AG04450 (cell line): ENCODE results near the gene TMSB15C. TPM values are rescaled to one million over a fixed set of nuclear protein-coding genes. Genes with fewer than 3 reads are reported as not detected.
"Not testable (repeated sequence)": the region's sequence is repeated elsewhere in the genome, so short reads cannot be mapped to it uniquely, and the experiment has no call there.

Experiments
- CTCF ChIA-PET: fragments of 300-600, 350-600 bp; formaldehyde crosslinking; extraction: SDS; loops from one replicate; lab custom pipeline; 2022; ENCODE audit warnings: antibody characterized with exemption, inconsistent platforms; lab: Charles Lee
- POLR2A ChIA-PET: fragments of 350-600 bp; formaldehyde crosslinking; extraction: SDS; loops from one replicate; lab custom pipeline; 2021; ENCODE audit warnings: antibody characterized with exemption, inconsistent platforms; lab: Yijun Ruan, JAX
- DNase-seq: peaks from one replicate; pipeline ENCODE4 v3.0.0-alpha.2; 2011; ENCODE audit warnings: low read depth, low spot score
- H3K27ac ChIP-seq: one replicate; pipeline ENCODE4 v1.5.1; 2012; ENCODE audit warnings: low read depth, low read length, control low read depth
- H3K27me3 ChIP-seq: one replicate; pipeline ENCODE4 v1.6.0; 2012; ENCODE audit warnings: low read length; ENCODE audit not compliant: control insufficient read depth, insufficient read depth
- H3K4me3 ChIP-seq: 2 replicates; pipeline ENCODE4 v1.5.1; 2011; ENCODE audit warnings: mild to moderate bottlenecking, low read depth, low read length, control low read depth
- H3K9me3 ChIP-seq: 2 replicates; pipeline ENCODE4 v1.5.1; 2012; ENCODE audit warnings: low read length; ENCODE audit not compliant: control insufficient read depth, insufficient read depth
- polyA plus RNA-seq: library from polyadenylated mRNA; depleted of rRNA; stranded (reverse); fragments of >200 nt; gene quantifications from 2 replicates; pipeline ENCODE4 v1.2.3, GENCODE V29; 2011
- TF ChIP-seq, protein P1 (sequence below): IDR thresholded peaks from 2 replicates; pipeline ENCODE4 v1.5.1; 2011; ENCODE audit warnings: low read depth, low read length, control low read depth, inconsistent platforms

TMSB15C gene
- polyA plus RNA-seq, 1 experiment: 7.1 TPM

DNA sequence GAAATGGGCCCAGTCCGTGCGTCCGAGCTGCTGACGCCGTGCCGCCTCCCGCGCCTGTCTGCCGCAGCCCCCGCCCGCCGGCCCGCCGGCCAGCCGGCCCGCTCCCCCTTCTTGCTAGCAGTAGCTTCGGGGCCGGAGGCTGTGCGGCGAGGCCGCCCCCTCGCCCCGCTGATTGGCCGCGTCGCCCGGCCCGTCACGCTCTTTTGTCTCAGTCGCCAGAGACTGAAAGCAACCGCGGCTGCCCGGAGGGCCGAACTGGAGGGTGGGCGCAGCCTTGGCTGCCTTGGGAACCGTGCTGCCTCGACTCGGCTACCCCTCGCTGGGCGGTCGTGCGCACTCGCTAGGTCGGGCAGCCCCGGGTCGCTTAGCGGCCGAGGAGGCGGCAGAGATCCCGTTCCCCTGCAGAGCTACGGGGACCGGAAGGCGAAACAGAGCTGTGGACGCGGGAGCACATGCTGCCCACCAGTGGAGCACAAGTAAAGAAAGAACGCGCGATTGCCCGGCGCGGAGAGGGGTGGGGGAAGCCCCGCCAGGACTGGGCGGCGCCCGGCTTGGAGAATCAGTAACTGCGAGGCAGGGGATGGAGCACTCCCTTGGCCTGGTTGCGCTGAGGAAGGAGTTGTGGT is 36.4 kb upstream of the TMSB15C start, which contains the start of gene ZCCHC18:
TSS of gene ZCCHC18 (plus strand) at position 198 of the 626 bp plus-strand sequence. CDS start 1,589 bp downstream, outside the sequence.
- Histone ChIP-seq H3K27me3 (no peaks in the 10 kb centered on the region), H3K27ac (peak within 1 kb of the TSS; percentile 84), H3K9me3 (no peaks in the 10 kb centered on the region), H3K4me3 (peak within 1 kb of the TSS; percentile 71)
- POLR2A ChIA-PET: interaction anchor here (0.7 to 1.2 kb wide), 3 partner anchors 13 to 45 kb away, joined by 3 read pairs; partner anchors contain the start of gene SLC25A53
- CTCF ChIA-PET: interaction anchor here (0.8 to 2.6 kb wide), 8 partner anchors 12 to 268 kb away, joined by 3 to 16 read pairs (median 7); no protein-coding TSS in a partner anchor
- TF ChIP-seq, protein P1, sequence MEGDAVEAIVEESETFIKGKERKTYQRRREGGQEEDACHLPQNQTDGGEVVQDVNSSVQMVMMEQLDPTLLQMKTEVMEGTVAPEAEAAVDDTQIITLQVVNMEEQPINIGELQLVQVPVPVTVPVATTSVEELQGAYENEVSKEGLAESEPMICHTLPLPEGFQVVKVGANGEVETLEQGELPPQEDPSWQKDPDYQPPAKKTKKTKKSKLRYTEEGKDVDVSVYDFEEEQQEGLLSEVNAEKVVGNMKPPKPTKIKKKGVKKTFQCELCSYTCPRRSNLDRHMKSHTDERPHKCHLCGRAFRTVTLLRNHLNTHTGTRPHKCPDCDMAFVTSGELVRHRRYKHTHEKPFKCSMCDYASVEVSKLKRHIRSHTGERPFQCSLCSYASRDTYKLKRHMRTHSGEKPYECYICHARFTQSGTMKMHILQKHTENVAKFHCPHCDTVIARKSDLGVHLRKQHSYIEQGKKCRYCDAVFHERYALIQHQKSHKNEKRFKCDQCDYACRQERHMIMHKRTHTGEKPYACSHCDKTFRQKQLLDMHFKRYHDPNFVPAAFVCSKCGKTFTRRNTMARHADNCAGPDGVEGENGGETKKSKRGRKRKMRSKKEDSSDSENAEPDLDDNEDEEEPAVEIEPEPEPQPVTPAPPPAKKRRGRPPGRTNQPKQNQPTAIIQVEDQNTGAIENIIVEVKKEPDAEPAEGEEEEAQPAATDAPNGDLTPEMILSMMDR: no peak
- no peak for DNase-seq

DNA sequence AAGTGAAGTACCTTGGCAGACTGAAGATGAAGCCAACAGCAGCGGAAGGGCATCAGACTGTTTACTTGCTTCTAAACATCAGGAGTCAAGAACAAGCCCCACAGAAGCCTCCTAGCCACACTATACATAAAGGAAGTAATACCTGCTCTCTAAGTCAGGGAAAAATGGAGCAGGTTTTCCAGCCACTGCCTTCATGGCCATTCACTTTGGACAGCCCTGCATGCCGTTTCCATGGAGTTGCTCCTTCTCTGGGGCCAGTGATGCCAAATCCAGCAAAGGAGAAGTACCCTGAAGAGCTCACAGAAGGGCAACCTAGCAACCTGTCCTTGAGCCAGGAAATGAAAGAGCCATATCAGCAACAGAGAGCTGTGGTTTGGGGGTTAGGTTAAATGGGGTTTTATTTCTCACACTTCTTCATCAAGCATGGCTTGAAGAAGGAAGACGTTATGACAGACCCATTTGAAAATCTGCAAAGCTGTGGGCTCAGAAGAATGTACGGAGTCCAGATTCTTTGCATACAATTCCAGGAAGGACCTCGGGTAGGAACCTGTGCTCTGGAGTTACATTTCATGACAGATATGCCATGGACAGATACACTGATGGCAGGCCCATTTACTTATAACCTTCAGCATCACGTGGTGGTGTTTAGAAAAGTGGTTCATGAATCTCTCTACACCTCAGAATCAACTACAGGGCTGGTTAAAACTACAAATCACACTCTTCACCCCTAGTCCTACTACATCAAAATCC is 34.6 kb upstream of the TMSB15C start:
- H3K27me3 ChIP-seq, H3K4me3 ChIP-seq, POLR2A ChIA-PET, H3K27ac ChIP-seq, H3K9me3 ChIP-seq, DNase-seq: not testable (repeated sequence)
- CTCF ChIA-PET: interaction anchor here (1.5 kb wide), 1 partner anchor 266 kb away, joined by 5 read pairs; no protein-coding TSS in a partner anchor

DNA sequence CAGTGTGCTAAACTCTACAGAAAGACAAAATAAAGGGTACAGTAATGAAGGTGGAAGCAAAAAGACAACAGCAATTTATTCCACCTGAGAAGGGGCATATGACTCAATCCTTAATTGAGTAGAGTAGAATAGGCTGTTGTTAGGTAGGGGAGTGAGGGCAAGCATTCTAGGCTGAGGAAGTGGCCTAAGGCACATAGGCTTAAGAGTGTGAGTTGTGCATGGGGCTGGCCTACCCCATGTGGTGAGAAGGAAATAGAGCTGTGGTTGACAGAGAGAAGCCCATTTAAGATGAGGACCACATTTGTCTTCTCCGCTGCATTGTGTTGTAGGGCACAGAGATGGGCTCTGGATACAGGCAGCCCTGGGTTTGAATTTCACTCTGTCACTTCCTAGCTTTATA is 32.9 kb upstream of the TMSB15C start:
- no peak overlapping the region for H3K27ac ChIP-seq
- no peak overlapping the region for H3K4me3 ChIP-seq
- ChIA-PET CTCF (interaction anchor here (0.9 kb wide), 1 partner anchor 27 kb away, joined by 3 read pairs; no protein-coding TSS in a partner anchor), POLR2A (no interaction called here)
- no peak for DNase-seq
- H3K9me3 ChIP-seq: no peaks in the 10 kb centered on the region
- H3K27me3 ChIP-seq: no peaks in the 10 kb centered on the region
- TF ChIP-seq, protein P1: no peak

DNA sequence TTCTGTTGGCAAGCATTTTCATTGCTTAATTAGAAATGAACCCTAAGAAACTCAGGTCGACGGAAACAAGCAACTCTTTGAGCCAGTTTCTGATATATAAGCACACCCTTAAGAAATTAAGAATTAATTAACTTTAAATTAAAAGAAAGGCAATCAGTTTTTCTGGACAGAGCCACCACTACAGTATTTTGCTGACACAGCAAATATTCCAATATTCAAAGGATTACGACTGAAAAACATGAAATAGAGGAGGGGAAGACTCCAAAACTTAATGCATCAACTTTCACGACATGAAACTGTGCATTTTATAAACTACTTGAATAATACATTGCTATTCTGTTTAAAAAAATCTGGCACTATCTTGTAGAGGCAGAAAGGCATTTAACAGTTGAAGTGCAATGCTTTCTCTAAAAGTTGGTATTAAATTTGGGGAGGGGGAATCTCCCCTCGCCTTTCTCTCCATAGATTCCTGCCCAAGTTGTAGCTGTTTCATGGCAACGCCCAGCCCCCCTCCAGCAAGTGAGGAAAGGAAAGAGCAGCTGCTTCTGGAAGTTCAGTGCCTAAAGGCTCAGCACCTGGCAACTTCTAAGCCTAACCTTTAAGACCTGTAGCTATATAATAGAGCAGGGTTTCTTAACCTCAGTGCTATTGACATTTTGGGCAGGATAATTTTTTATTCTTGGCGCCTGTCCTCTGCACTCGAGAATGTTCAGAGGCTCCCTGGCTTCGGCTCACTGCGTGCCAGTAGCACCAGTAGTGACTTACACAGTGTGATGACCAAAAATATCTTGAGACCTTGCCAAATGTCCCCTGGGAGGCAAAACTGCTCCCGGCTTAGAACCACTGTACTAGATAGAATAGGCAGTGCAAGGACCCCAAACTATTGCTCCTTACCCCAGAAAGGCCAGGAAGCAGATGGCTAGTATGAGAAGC is 29.6 kb upstream of the TMSB15C start:
- DNase-seq: no peak
- CTCF ChIA-PET: no interaction called here

More for the DNA sequence above, 29.6 kb upstream of the TMSB15C start:
- Histone ChIP-seq H3K27me3 (no peaks in the 10 kb centered on the region), H3K27ac (no peak overlapping the region), H3K4me3 (no peak overlapping the region), H3K9me3 (no peaks in the 10 kb centered on the region)
- POLR2A ChIA-PET: no interaction called here
- TF ChIP-seq, protein P1: no peak
